ENCODE measurements around the gene EMP1.

The EMP1 gene

GRCh38 chr12:13219320-13219719 is 22.8 kb downstream of the EMP1 start:
- Histone ChIP-seq H3K27me3 (no peaks in the 10 kb centered on the region), H3K4me1 (no peaks in the 10 kb centered on the region), H3K4me3 (no peak overlapping the region), H3K9me3 (no peaks in the 10 kb centered on the region), H3K27ac (no peak overlapping the region), H3K36me3 (peaks cover 0 to 41% (median 30%) of the 10 kb centered on the region in 3 donors)
- intact Hi-C loops (cut with DNase I; ENCODE audit: low total_unique reads), result loop anchor here (10.0 kb wide), 1 partner anchor 385 kb away; no protein-coding TSS in a partner anchor
- TF ChIP-seq, protein P1, sequence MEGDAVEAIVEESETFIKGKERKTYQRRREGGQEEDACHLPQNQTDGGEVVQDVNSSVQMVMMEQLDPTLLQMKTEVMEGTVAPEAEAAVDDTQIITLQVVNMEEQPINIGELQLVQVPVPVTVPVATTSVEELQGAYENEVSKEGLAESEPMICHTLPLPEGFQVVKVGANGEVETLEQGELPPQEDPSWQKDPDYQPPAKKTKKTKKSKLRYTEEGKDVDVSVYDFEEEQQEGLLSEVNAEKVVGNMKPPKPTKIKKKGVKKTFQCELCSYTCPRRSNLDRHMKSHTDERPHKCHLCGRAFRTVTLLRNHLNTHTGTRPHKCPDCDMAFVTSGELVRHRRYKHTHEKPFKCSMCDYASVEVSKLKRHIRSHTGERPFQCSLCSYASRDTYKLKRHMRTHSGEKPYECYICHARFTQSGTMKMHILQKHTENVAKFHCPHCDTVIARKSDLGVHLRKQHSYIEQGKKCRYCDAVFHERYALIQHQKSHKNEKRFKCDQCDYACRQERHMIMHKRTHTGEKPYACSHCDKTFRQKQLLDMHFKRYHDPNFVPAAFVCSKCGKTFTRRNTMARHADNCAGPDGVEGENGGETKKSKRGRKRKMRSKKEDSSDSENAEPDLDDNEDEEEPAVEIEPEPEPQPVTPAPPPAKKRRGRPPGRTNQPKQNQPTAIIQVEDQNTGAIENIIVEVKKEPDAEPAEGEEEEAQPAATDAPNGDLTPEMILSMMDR (IDR thresholded peaks at IDR 0.05), result no peak
- DNase-seq, result no peak

- Histone ChIP-seq H3K27ac (no peak overlapping the region), H3K4me3 (no peak overlapping the region), H3K36me3 (peaks cover 0 to 26% (median 15%) of the 10 kb centered on the region in 3 donors), H3K27me3 (no peaks in the 10 kb centered on the region), H3K9me3 (no peaks in the 10 kb centered on the region), H3K4me1 (no peaks in the 10 kb centered on the region)
- TF ChIP-seq, protein P1 (IDR thresholded peaks at IDR 0.05), result no peak
- intact Hi-C loops (cut with DNase I; ENCODE audit: low total_unique reads), result no loop called here
- DNase-seq, result no peak
Observed at GRCh38 chr12:13220838-13221237, 24.3 kb downstream of the EMP1 start.

- Histone ChIP-seq H3K4me1 (no peaks in the 10 kb centered on the region), H3K9me3 (no peaks in the 10 kb centered on the region), H3K4me3 (no peak overlapping the region), H3K36me3 (peaks cover 0 to 13% (median 5%) of the 10 kb centered on the region in 3 donors), H3K27me3 (no peaks in the 10 kb centered on the region), H3K27ac (no peak overlapping the region)
- DNase-seq, result no peak
- intact Hi-C loops (cut with DNase I; ENCODE audit: low total_unique reads), result no loop called here
- TF ChIP-seq, protein P1 (IDR thresholded peaks at IDR 0.05), result no peak
Observed at GRCh38 chr12:13222076-13222475, 25.6 kb downstream of the EMP1 start.

GRCh38 chr12:13223179-13223804 is 26.8 kb downstream of the EMP1 start:
- Histone ChIP-seq H3K4me3 (no peak overlapping the region), H3K4me1 (no peaks in the 10 kb centered on the region), H3K9me3 (no peaks in the 10 kb centered on the region), H3K27ac (no peak overlapping the region), H3K36me3 (peaks cover 0 to 8% (median 0%) of the 10 kb centered on the region in 3 donors), H3K27me3 (no peaks in the 10 kb centered on the region)
- TF ChIP-seq, protein P1 (IDR thresholded peaks at IDR 0.05), result no peak
- intact Hi-C loops (cut with DNase I; ENCODE audit: low total_unique reads), result no loop called here
- no peak for DNase-seq

GRCh38 chr12:13223941-13224340 is 27.4 kb downstream of the EMP1 start:
- no peaks in the 10 kb centered on the region for H3K27me3 ChIP-seq
- H3K4me1 ChIP-seq, result no peaks in the 10 kb centered on the region
- TF ChIP-seq, protein P1 (IDR thresholded peaks at IDR 0.05), result no peak
- H3K36me3 ChIP-seq, result peaks cover 0 to 3% (median 0%) of the 10 kb centered on the region in 3 donors
- intact Hi-C loops (cut with DNase I; ENCODE audit: low total_unique reads), result no loop called here
- no peak for DNase-seq
- no peak overlapping the region for H3K27ac ChIP-seq
- no peak overlapping the region for H3K4me3 ChIP-seq
- H3K9me3 ChIP-seq, result no peaks in the 10 kb centered on the region
